ENCODE results near the gene PPP2R5D. TPM values are rescaled to one million over a fixed set of nuclear protein-coding genes. Genes with fewer than 3 reads are reported as not detected.

Gene PPP2R5D
- total RNA-seq, 1 donor from 2014 or later = 26.8 TPM

GRCh38 chr6:42963179-42963854 lies 21.1 kb upstream of the PPP2R5D start:
- CTCF ChIA-PET = interaction anchor here (1.2 kb wide), 1 partner anchor 180 kb away, joined by 3 read pairs; no protein-coding TSS in a partner anchor
- no peak for TF ChIP-seq CTCF (IDR thresholded peaks at IDR 0.05)
- Mint-ChIP-seq H3K27ac (no peak overlapping the region), H3K9me3 (no peaks in the 10 kb centered on the region), H3K27me3 (no peaks in the 10 kb centered on the region), H3K4me3 (no peak overlapping the region), H3K4me1 (peaks cover 14% of the 10 kb centered on the region), H3K36me3 (ENCODE audit: low read depth) (peaks cover 27% of the 10 kb centered on the region)
- intact Hi-C loops (cut with micrococcal nuclease) = no loop called here
- POLR2A ChIA-PET = interaction anchor here (0.6 kb wide), 1 partner anchor 48 kb away, joined by 3 read pairs; no protein-coding TSS in a partner anchor
- no peak for DNase-seq
- ATAC-seq (ENCODE audit: low read depth) = no peak

GRCh38 chr6:42963855-42964605 lies 20.3 kb upstream of the PPP2R5D start:
- DNase-seq (no peak), ATAC-seq (ENCODE audit: low read depth) (no peak)
- intact Hi-C loops (cut with micrococcal nuclease) = no loop called here
- no peaks in the 10 kb centered on the region for H3K27me3 Mint-ChIP-seq
- peaks cover 14% of the 10 kb centered on the region for H3K4me1 Mint-ChIP-seq
- POLR2A ChIA-PET = interaction anchor here (0.6 to 1.6 kb wide), 3 partner anchors 49 to 302 kb away, joined by 3 to 4 read pairs (median 3); partner anchors contain the start of genes KLHDC3 and MEA1
- H3K9me3 Mint-ChIP-seq = no peaks in the 10 kb centered on the region
- H3K27ac Mint-ChIP-seq = no peak overlapping the region
- TF ChIP-seq CTCF (IDR thresholded peaks at IDR 0.05) = no peak
- no peak overlapping the region for H3K4me3 Mint-ChIP-seq
- CTCF ChIA-PET = interaction anchor here (1.2 kb wide), 1 partner anchor 180 kb away, joined by 3 read pairs; no protein-coding TSS in a partner anchor
- H3K36me3 Mint-ChIP-seq (ENCODE audit: low read depth) = peaks cover 27% of the 10 kb centered on the region

GRCh38 chr6:42966571-42966970 lies 17.8 kb upstream of the PPP2R5D start:
- no peaks in the 10 kb centered on the region for H3K9me3 Mint-ChIP-seq
- ChIA-PET POLR2A (interaction anchor here (0.5 kb wide), 1 partner anchor 36 kb away, joined by 3 read pairs; no protein-coding TSS in a partner anchor), CTCF (no interaction called here)
- DNase-seq (no peak), ATAC-seq (ENCODE audit: low read depth) (no peak)
- no peak for TF ChIP-seq CTCF (IDR thresholded peaks at IDR 0.05)
- peaks cover 28% of the 10 kb centered on the region for H3K36me3 Mint-ChIP-seq (ENCODE audit: low read depth)
- intact Hi-C loops (cut with micrococcal nuclease) = no loop called here
- H3K4me1 Mint-ChIP-seq = peaks cover 1% of the 10 kb centered on the region
- H3K4me3 Mint-ChIP-seq = no peak overlapping the region
- no peak overlapping the region for H3K27ac Mint-ChIP-seq
- H3K27me3 Mint-ChIP-seq = no peaks in the 10 kb centered on the region

- CTCF ChIA-PET = no interaction called here
Observed at GRCh38 chr6:42967228-42967627, 17.1 kb upstream of the PPP2R5D start.

More at GRCh38 chr6:42967228-42967627, 17.1 kb upstream of the PPP2R5D start:
- no peaks in the 10 kb centered on the region for H3K27me3 Mint-ChIP-seq
- intact Hi-C loops (cut with micrococcal nuclease) = no loop called here
- POLR2A ChIA-PET = no interaction called here
- ATAC-seq (ENCODE audit: low read depth) (no peak), DNase-seq (no peak)
- H3K4me3 Mint-ChIP-seq = no peak overlapping the region
- peaks cover 2% of the 10 kb centered on the region for H3K4me1 Mint-ChIP-seq
- H3K9me3 Mint-ChIP-seq = no peaks in the 10 kb centered on the region
- H3K27ac Mint-ChIP-seq = no peak overlapping the region
- H3K36me3 Mint-ChIP-seq (ENCODE audit: low read depth) = peaks cover 31% of the 10 kb centered on the region
- no peak for TF ChIP-seq CTCF (IDR thresholded peaks at IDR 0.05)

Data from activated B cell treated with CpG ODN at 0.5 μM for 24 hours (primary cell).